NCI-H1694 (cell line): ENCODE data around the gene CAT.

Experiments
- DNase-seq: peaks from one replicate; lab custom pipeline; 2025; lab: John Stamatoyannopoulos, UW

The CAT gene

GRCh38 chr11:34459507-34460162 lies 20.9 kb downstream of the CAT start:
- DNase-seq: no peak

- no peak for DNase-seq
These were observed 21.5 kb downstream of the CAT start for GRCh38 chr11:34460278-34460677.

DNA sequence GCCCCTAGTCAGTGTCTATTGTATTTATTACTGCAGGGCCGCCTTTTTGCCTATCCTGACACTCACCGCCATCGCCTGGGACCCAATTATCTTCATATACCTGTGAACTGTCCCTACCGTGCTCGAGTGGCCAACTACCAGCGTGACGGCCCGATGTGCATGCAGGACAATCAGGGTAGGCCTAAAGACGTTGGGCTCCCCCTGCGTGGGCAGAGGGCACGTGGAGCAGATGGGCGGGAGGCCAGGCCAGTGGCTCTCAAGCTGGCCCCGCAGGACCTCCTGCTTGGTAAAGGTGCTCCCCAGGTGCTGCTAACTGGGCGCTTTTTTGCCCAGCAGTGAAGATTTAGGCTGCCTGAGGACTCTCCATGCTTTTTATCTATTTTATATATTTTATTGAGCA lies 22.5 kb downstream of the CAT start:
- DNase-seq: no peak

DNA sequence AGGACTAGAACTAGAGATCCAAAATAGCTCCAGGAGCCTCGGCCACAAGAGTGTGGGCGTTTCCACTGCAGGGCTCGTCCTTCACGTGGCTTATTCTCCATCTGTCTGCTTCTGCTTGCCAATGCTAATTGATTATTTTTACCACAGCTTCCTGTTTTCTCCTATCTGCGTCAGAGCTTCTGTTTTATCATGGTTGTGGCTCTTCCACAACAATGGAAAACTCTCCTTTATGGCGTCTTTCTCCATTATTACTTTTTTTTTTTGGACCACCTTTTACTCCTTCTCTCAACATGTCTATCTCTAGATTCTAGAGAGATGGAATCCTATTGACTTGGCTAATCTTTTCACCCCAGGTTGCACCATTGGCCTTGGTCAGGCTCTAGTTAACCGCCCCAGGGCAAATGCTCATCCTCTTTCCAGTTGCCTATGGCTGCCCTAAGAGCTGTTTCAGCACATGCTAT lies 25.9 kb downstream of the CAT start:
- no peak for DNase-seq

DNA sequence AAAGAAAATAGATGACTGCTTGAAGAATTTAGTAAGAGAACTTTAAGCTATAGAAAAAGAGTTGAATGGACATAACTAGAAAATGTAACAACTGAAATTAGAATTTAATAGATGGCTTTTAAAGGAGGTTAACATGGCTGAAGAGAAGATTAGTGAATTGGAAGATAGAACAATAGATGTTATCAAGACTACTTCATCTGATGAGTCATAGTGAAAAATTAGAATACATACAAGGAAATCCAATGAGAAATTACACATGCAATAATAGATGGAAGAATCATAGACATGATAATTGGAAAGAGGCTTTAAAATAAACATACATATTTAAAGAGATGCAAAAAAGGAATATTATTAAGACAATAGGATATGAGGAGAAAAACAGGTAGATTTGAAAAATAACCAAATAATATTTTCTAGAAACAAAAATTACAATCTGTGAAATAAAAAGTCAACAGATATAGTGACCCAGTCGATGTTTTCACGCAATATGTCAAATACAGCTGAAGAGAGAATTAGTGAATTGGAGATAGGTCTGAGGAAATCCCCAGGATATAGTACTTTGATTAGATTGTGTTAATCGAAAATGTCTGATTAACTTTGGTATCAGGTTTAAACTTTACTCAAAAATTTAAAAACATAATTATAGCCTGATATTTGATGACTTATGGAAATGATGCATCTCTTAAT lies 28.2 kb downstream of the CAT start:
- DNase-seq: no peak

GRCh38 chr11:34468209-34468841 lies 29.6 kb downstream of the CAT start:
- no peak for DNase-seq

DNA sequence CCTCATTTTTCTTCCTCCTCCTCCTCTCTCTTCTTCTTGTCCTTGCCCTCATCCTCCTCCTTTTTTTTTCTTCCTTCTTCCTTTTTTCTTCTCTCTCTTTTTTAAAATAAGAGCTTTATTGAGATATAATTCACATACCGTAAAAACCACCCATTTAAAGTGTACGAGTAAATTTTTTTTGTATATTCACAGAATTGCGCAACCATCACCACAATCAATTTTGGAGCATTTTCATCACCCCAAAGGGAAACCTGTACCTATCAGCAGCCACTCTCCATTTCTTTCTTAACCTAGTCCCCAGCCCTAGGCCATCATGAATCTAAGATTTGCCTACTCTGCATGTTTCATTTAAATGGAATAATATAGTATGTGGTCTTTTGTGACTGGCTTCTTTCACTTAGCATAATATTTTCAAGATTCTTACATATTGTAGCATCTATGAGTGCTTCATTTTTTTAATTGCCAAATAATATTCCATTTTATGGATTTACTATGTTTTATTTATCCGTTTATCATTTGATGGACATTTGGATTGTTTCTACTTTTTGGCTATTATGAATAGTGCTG lies 35.0 kb downstream of the CAT start:
- no peak for DNase-seq

GRCh38 chr11:34475656-34476055 lies 36.9 kb downstream of the CAT start:
- DNase-seq: no peak

- no peak for DNase-seq
These were observed 38.1 kb downstream of the CAT start for GRCh38 chr11:34476849-34477248.

GRCh38 chr11:34478845-34479663 lies 40.3 kb downstream of the CAT start:
- no peak for DNase-seq

DNA sequence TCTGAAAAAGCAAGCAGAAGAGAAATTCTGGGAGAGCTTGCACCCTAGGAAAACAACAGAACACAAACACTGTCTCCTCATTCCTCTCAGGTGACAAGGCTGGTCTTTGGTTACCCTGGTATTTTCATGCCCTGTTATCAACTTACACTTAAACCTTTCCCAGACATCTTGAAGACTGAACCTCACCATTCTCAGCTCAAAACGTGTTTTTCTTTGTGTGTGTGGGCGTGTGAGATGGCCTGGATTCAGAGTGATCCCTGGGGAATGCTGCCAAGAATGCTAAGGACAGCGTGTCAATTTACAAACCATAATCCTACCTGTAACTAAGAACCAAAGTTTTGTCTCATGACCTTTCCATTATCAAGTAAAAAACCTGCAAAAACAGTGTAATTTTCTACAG lies 41.6 kb downstream of the CAT start:
- DNase-seq: no peak

DNA sequence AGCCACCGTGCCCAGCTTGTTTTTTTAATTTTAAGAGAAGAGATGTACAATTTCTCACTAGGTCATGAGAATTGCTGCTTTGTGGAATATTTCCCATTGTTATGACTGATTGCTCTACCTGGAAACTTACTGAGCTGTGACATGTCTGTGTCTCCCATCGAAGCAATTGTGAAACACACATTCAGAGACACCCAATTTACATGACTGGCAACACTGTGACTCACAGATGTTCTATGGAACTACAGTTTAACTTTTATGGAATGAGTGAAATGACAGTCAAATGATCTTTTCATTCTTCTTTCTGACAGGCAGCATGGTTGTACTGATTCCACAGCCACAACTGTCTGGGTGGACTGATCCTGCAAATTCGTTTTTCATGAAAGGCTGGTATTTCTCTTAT lies 42.6 kb downstream of the CAT start:
- DNase-seq: no peak

- DNase-seq: no peak
These were observed 44.6 kb downstream of the CAT start for GRCh38 chr11:34483106-34483874.

- no peak for DNase-seq
These were observed 48.7 kb downstream of the CAT start for GRCh38 chr11:34487430-34487829.

DNA sequence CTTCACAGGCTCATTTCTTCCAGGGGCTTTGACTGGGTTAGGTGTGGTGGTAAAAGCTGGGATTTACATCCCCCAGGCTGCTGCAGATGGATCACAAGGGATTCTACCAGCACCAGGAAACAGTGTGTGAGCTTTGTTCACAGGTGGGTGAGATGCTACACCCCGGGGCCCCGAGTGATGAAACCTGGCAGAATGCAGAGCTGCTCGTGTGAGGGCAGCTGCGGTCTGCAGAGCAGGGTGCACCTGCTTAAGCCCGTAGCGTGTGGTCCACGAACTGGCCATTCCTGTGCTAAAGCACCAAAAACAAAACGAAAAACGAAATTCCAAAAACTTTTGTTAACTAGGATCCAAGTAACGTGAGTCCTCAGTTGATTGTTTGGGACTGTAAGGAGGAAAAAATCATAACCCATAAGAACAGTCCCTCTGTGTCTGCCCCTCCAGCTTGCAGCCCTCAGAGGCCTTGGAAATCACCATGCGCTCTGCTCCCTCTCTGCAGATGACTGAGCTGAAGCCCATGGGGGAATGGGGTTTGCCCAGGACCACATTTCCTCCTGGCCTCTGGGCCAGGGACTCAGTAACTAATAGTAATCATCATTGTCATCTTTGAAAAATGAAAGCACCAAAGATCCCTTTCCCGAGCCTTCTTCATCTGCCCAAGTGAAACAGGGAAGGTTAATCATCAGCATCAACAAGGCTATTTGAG lies 50.3 kb downstream of the CAT start:
- DNase-seq: no peak

DNA sequence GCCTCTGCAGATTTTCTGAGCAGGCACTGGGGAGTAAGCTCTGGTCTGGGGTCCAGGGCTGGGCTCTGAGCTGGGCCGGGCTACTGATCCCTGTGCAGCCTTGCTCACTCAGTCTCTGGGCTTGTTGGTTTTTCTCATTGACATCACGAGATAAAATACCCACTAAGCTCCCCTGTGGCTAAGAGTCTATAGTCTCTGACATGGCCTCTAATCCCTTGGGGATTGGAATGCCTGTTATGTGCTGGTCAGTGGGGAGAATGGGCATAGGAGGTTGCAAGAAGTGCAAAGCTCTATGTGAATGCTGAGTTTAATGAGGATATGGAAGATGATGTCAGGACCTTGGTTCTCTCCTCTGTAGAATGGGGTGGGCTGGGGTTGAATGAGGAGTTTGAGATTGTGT lies 51.6 kb downstream of the CAT start:
- no peak for DNase-seq

GRCh38 chr11:34492806-34493414 lies 54.2 kb downstream of the CAT start:
- peak; percentile 54 for DNase-seq

DNA sequence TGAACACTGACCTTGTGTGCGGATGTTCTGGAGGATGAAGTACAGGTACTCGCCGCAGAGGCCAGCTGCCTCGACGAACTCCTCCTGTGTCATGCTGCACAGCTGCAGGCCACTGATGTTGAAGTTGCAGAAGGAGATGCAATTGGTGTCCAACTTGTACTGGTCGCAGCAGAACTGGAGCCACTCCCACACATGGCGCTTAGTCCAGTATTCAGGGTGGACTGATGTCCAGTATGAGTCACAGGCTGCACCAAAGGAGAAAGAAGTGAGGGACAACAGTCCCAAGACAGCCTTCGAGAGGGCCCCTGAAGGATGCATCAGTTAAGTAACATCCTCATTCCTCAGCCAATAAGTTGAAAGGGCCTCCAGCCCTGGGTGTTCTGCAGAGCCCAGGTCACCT lies 54.7 kb downstream of the CAT start:
- no peak for DNase-seq

GRCh38 chr11:34493926-34494595 lies 55.3 kb downstream of the CAT start:
- DNase-seq: no peak

GRCh38 chr11:34495239-34495723 lies 56.5 kb downstream of the CAT start:
- DNase-seq: no peak
